GM19025 (cell line): Measurements from ENCODE around the gene PID1.

Experiments
- ATAC-seq: cut with Tn5 transposase; IDR thresholded peaks from one replicate; pipeline ENCODE4 v1.9.1; 2021; ENCODE audit warnings: mild to moderate bottlenecking, low read depth, moderate library complexity; ENCODE audit not compliant: unreplicated experiment

Gene PID1

DNA sequence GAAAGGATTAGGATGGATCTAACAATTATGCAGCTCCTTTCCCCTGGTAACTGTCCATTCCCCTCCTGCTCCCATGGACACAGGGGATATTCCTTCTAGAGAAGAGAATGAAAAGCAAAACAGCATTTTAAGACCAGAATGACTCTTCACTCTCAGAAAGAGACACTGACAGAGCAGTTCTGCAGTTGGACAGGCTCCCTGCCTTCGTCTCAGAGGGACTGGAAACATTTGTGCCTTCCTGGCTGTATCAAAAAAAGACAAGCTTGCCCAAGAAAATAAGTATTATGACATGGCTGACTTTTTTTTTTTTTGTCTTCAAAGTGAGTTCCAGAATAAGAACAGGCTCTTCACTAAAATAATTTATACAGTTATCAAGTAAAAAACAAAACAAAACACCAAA lies 9.5 kb downstream of the PID1 start:
- no peak for ATAC-seq

DNA sequence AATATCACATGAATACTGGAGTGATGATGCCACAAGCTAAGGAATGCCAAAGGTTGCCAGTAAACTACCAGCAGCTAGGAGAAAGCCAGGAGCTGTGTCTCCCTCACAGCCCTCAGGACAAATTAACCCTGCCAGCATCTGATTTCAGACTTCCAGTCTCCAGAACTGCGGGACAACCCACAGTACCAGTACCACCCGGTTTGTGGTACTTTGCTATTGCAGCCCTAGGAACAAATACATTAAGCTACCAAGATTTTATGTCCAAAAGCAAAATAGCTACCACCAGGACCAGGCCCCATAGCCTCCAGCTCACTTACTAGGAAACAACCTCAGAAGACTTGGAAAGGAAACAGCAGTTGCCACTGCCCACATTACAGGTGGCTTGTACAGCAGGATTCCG lies 10.0 kb downstream of the PID1 start:
- no peak for ATAC-seq

DNA sequence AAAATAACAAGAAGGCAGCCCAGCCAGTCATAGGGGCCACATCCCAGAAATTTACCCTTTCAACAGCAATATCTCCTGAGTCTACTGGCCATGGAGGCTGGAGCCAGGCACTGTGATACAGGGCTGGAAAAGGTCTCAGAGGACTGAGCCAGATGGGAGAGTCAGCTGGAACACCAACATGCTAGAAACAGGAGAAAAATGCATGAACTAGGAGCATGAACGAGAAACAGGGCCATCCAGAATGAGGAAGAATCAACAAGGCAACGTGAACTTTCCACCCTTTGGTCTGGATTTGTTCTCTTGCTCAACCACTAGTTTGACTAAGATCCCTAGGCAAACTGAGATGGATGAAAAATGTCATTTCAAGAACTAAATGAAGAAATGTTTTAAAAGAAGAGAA lies 13.1 kb downstream of the PID1 start:
- ATAC-seq: no peak

DNA sequence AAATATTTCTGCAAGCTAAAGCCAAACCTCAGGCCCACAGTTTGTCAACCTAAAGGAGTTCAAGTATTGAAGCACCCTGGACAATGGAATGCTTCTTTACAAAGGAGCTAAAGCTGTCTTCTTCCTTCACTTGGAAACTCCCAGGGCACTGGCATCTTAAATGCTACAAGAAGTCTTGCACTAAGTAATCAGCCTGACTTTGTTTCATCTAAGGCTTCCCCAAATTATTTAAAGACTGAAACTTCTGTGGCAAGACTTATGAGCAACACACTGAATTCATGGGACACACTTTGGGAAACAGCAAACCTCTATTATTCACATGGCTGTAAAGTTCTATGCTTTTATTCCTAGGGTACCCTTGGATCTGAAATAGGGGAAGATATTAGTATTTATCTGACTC lies 14.7 kb downstream of the PID1 start:
- ATAC-seq: no peak

DNA sequence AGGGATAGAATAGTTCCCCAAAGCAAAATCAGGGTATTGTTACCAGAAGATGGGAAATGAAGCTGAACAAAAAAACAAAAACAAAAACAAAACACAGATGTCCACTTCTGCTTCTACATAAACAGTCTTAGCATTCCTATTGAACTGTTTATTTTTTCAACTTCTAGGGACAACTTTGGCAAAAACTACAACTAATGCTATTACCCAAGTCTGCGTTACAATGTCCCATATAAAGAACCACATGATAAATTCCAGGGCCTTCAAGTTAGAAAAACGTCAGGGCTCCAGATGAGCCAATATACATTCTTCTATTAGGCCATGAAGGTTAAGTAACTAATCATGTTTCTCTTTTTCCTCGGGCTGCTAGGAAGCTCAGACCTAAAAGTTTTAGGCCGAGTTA lies 16.9 kb downstream of the PID1 start:
- no peak for ATAC-seq

DNA sequence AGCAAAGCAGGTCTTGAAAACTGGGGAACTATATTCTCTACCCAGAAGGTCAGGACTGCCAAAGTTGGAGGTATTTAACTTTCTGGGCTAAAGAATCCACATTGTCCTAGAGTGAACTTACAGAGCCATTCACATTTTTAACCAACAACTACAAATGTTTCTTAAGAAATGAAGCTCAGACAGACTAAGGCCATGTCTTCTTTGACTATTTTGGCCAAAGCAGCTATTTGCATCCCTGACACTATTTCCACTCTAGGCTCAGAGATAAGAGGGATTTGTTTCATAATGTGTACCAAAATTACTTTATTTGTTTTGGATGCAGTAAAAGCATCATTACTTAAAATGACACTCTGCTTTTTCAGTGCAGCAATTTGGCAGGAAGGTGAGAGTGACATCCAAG lies 18.1 kb downstream of the PID1 start:
- no peak for ATAC-seq

DNA sequence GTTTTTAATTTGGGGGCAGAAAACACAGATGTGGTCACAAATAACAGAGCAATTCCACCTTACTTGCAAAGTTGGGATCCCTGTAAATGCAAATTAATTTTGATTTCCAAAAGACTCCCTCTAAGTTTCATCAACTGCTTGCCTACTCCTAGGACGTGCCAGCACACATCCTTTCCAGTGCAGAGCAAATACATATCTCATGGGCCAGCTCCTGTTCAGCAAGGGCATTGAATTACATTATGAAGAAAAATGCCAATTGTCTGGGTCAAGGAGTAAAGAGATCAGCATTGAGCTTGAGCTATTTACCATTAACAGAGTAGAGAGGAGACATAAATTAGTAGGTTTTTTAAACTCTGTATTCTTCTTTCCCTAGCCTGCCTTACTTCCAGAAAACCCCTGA lies 18.8 kb downstream of the PID1 start:
- ATAC-seq: no peak

DNA sequence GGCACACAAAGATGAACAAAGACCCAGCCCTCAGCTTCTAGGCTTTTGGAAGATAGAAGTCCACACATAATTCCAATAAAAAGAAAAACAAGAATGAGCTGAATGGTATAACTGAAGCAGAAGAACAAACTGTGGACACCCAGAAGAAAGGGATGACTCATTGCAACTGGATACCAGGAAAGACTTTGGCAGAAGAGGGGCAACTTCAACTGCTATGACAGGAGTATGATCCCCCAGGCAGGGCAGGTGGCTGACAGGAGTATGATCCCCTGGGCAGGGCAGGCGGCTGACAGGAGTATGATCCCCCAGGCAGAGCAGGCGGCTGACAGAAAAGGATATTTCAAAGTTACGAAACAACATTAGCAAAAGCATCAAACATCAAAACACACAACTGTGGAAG lies 21.6 kb downstream of the PID1 start:
- no peak for ATAC-seq

DNA sequence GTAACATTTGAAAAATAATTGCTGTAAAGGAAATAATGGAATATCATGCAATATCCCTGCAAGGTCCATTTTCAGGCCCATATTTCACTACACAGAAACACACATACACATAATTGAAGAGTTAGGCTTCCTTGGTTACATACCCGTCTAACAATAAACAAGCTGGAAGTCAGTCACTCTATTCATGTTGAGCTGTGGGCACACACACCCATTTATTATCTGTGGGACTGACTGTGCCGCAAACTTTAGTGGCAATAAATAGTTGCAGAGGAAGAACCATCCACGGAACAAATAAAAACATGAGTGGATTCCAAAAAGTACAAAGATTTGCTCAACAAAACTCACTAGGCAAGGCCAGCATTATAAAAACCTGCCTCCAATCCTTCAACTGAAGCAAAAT lies 24.8 kb downstream of the PID1 start:
- no peak for ATAC-seq

DNA sequence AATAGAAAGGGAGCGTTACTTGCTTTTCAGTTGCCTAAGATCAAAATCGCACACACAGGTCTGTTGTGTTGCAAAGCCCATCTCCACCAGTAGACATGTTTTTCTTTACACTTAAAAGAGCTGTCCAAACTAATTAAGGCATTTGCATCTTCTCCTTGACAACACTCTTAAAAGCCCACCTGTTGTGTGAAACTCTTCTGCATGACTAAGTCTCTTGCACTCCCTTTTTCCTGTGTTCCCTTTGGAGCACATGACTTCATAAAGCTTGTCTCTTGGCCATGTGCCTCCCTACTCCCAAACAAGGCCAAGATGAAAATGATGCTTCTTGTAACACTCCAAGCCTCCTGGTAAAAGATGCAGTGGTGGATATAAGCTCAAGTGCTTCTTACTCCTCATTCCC lies 26.1 kb downstream of the PID1 start:
- no peak for ATAC-seq

DNA sequence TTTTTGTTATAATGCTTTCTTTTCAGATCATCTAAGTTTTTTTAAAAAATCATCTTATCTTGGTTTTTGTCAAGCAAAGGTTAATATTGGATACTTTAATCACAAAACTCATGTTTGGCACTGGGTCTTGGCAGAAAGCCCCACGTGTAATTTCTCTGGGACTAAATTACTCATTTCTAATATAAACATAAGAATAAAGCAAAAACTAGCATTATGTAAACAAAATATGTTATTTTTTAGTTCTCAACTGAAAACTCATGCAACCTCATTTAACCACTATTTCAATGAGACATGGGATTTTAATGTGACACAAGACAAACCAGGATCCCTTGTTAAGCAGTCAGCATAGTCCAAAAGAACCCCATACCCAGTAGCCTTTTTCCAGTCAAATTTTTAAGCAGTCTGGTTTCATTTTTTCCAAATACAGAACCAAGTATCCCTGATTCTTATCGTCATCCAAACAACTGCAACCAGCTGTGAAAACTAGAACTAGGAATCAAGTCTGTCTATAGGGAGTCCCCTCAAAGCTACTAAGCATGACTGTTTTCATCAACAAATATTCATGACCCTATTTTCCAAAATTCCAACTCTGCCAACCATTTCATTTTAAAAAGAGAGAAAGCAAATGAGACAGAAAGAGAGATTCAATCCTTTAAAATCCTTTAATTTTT lies 27.1 kb downstream of the PID1 start:
- ATAC-seq: no peak

DNA sequence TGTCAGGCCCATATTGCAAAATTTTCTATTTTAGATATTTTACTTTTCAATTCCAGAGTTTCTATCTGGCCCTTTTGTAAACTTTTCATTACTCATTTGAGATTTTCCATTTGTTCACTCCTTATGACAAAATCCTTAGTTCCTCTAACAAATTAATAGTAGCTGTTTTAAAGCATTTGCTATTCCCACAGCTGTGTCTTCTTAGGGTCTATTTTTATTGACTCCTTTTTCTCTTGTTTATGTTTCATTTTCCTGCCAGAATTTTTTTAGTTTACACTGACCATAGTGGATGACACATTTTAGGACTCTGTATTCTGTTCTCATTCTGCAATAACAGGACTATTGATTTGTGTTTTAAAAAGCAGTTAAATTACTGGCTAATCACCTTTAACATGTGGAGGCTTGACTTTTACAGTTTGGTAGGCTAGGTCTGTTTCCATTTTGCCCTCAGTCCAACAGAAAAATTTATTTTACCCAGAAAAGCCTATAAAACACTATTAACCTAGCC lies 30.0 kb downstream of the PID1 start:
- ATAC-seq: no peak

DNA sequence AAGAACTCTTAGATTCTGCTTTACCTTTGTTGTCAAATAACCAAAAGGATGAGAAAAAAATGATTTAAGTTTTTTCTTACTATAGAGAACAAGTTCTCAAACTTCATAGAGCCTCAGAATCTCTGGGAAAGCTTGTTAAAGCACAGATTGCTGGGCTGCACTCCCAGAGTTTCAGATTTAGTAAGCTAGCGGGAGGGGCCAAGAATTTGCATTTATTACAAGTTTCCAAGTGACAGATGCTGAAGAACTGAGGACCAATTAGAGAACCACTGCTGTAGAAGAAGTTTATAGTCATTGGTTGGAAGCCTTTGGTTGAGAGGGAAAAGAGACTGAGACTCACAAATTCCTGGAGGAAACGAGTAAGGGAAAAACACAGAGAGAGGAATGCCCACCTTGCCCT lies 32.1 kb downstream of the PID1 start:
- no peak for ATAC-seq

DNA sequence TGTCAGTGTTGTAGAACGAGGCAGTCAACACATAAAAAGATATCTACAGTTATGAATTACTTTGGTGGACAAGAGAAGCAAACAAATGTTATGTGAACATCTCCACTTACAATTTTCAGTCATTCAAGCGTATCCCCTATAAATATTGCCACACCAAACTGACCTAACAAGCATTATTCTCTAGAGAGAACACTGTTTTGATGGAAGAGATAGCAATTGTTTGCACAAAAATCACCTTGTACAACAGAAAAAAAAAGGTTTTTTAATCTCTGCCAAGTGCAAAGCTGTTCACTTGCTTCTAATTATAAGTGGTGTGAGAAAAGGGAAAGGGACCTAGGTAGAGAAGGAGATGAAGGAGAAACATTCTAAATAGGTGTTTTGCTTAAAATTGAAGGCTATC lies 33.8 kb downstream of the PID1 start:
- no peak for ATAC-seq

DNA sequence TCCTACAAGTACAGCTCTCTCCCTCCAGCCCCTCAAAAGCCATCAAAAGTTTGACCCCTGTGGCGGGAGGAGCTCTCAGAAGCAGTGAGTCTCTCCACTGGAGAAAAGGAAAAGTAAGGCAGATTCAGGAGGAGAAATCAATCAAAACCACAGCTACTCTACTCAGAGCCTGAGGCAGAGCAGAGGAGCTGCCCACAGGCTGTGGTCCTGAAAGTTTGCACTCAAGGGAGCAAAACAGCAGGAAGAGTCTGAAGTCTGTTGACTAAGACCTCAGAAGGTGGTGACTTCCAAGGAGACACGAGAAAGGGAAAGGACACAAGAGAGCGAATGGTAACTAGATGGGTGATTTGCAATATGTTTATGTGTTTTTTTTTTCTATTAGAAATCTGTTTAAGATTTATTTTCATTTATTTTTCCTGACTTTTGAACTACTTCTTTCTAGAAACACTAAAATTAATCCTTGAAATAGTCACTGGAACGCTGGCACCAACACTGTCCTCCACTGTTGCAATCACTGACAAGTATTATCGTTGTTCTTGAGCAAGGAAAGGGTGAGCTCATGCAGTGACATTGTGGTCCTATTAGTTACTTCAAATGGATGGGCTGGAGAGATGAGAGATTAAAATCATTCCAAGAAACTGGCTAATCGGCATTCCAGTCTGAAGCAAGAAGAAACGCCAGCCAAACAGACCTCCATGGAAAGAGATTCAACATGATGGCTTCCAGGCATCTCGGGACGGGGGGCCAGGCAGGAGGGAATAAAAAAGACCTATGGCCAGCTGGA lies 35.8 kb downstream of the PID1 start:
- no peak for ATAC-seq

DNA sequence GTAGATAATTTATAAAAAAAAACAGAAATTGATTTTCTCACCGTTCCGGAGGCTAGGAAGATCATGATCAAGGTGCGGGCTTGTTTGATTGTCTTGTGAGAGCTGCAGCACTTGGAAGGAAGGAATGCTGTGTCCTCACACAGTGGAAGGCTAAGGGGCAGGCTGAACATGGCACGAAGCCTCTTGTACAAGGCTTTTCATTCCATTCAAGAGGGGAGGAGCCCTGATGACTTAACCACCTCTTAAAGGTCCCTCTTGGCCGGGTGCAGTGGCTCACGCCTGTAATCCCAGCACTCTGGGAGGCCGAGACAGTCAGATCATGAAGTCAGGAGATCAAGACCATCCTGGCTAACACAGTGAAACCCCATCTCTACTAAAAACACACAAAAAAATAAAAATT lies 39.2 kb downstream of the PID1 start:
- no peak for ATAC-seq

DNA sequence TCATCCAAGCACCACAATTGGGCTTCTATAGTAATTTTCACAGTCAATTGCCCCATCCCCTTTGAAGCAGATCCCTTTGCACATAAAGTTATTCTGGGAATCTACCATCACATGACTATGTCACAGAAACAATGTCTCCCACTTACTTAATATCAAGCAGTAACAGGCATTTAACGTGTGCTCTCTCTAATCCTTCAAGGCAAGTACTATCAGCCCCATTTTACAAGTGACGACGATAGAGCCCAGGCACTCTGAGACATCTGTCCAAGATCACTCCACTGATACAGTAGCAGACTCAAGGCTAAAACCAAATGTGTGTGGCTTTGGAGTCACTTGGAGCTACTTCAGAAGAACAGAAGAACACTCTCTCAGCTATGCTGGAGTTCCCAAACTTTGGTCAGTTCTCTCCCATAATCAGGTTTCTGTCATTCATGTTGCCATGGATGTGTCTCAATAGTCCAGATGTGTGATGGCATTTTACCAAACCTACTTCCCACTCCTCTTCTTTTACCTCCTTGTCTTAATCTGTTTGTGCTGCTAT lies 39.7 kb downstream of the PID1 start:
- ATAC-seq: no peak

DNA sequence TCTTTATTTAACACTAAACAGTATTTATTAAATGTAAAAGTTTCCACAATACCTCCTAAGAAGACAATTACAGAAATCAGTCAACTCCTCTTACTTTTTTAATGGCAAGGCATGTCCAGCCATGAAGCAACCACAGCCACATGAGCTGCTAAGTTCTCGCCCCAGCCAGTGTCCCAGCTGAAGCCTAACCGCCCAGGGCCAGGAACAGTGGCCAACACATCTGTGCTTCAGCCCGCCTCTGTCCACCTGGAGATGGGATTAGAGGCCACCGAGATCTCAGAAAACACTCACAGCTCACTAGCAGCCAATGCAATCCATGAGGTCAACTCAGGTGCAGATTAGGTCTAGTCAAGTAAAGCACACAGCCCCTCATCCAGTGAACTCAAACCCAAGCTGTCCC lies 40.2 kb downstream of the PID1 start:
- ATAC-seq: no peak

DNA sequence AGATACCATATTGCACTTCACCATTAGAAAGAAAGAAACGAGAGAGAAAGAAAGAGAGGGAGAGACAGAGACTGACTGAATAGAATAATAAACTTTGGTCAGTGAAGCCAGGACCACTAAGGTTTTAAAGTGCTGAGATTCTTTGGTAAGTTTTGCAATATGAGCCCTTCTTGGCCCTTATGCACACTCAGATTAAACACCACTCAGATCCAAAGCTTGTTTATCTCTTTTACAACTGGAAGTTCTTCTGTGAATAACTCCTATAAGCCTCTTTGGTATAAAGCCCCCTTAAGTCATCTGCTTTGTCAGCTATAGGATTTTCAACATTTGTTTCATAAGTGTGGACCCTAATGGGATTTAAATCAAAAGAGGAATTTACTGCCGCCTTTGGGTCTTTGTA lies 40.8 kb downstream of the PID1 start:
- no peak for ATAC-seq

DNA sequence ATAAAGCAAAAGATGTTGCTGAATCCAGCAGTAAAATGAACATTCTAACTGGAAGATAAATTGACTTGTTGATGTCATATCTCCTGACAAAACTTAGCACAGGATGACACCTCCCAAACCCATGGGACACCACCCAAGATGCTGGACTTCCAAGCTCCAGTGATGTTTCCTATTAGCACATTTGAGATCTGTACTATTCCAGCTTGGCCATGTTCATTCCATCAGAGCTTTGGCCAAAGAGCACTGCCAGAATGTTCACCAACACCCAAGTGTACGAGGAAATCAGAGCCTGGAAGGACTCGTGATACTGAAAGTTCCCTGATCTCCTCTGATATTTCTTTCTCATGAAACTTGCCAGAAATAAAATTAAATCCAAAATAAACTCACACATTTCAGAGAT lies 44.7 kb downstream of the PID1 start:
- no peak for ATAC-seq

DNA sequence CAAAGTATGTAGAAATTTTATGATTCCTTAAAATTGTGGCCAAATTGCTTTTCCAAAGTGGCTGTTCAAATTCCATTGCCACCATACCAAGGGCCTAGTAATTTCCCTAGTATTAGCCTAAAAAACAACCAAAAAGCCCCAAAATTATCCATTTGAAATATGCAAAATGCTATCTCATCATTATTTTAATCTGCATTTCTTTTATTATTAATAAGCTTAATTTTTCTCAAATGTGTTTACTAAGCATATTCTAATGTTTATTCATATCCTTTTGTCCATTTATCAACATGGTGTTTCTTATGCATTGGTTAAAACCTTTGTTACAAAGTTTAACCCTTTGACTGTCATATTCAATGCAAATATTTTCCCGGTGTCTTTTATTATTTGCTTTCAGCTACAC lies 48.0 kb downstream of the PID1 start:
- no peak for ATAC-seq

DNA sequence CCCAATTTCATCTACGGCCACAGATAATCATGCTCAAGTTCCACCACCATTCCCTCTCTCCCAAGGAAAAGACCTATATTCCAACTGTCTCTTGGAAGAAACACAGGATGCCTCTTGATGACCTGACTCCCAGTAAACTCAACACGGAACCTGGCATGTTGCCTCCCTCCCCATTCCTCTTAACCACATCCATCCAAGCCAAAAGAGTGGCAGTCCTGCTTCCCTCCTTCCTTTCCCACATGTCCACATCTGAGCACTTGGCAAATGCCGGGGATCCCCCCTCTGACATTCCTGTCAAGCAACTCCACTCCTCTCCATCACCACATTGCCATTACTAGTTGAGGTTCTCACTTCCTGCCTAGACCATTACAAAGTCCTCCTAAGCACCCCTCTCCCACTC lies 49.4 kb downstream of the PID1 start:
- ATAC-seq: no peak
